ENCODE data around the gene CTIF. TPM values are rescaled to one million over a fixed set of nuclear protein-coding genes. Genes with fewer than 3 reads are reported as not detected.
A peak's percentile ranks its signal among the peaks of the same experiment; 100 is the strongest.

The CTIF gene
- polyA plus RNA-seq, 1 of the 3 experiments (the other 2 are of a cell fraction), result 47.2 TPM

DNA sequence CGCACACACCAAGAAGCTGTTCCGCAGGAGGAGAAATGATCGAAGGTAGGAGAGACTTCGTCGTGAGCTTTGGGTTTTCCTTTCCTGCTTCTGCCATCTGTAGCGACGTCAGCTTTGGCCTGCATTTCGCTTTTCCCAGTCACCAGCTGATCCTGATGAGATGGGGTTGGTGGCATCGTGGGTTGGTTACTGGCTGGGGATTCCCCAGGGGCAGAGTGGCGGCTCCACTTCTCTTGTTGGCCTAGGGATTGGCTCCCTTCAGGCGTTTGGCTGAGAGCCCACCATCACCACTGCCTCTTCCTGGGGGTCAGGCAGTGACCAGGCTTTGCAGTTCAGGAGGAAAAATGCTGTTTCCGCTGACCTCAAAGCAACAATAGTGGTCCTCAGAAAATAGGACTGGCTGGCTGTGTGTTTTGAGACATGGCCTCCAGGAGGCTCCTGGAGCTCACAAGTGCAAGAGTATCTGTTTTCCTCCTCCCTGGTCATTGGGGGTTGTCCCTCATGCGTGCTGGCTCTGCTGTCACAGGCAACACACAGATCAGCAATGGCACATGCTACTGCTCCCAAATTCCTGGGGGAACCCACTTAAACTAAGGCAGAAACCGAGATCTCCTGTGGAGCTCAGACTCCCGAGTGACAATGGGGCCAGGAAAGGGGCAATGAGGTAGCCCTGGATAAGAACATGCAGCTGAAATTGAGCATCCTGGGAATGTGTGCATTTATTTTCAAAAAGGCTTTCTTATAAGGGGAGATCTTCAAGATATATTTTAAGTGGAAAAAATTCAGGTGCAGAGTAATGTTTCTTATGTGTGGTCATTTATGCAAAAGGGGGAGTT is 173.0 kb downstream of the CTIF start:
- no peak overlapping the region for H2AFZ ChIP-seq (ENCODE audit: low read depth)
- H3K4me1 ChIP-seq (ENCODE audit: control insufficient read depth in 1 of 2, insufficient read depth in 2 of 2, low read depth in 1 of 2, low read length in 1 of 2), result peaks cover 0 to 29% of the 10 kb centered on the region in 2 experiments; a peak in 2 of 4 replicates
- peaks cover 44% of the 10 kb centered on the region; the same call in 1 of the 2 replicates for H3K79me2 ChIP-seq (ENCODE audit: insufficient read depth)
- DNase-seq, result peak; percentile 85
- no peak overlapping the region for H3K4me3 ChIP-seq (ENCODE audit: low read depth in 2 of 2, low read length in 1 of 2)
- POLR2A ChIA-PET, result no interaction called here
- H3K27me3 ChIP-seq (ENCODE audit: insufficient read depth), result no peaks in the 10 kb centered on the region
- H3K9me3 ChIP-seq, result no peaks in the 10 kb centered on the region
- H3K36me3 ChIP-seq (replicated peaks in 1 of 2; ENCODE audit: control insufficient read depth in 1 of 2, insufficient read depth in 2 of 2, low read length in 1 of 2), result peaks cover 9 to 31% of the 10 kb centered on the region in 2 experiments
- peaks cover 10% of the 10 kb centered on the region; the same call in 1 of the 2 replicates for H4K20me1 ChIP-seq (ENCODE audit: insufficient read depth)
- WGBS (ENCODE audit: low lambda C conversion rate), result 88% methylated on average over 14 of the region's 15 CpGs
- no peak overlapping the region for H3K27ac ChIP-seq (ENCODE audit: low read depth in 2 of 2, low read length in 1 of 2)
- no peaks in the 10 kb centered on the region for H3K9me2 ChIP-seq
- CTCF ChIA-PET, result interaction anchor here (0.6 to 2.9 kb wide), 39 partner anchors 9 to 527 kb away, joined by 3 to 13 read pairs (median 4); no protein-coding TSS in a partner anchor
- H3F3A ChIP-seq (replicated peaks; ENCODE audit: insufficient read depth), result no peaks in the 10 kb centered on the region
- H3K4me2 ChIP-seq, result no peak overlapping the region
- H3K9ac ChIP-seq, result no peak overlapping the region
- TF ChIP-seq GATA2 (CRISPR knock-in tag; IDR thresholded peaks at IDR 0.05) (no peak), CHD2 (IDR thresholded peaks at IDR 0.05; ENCODE audit: low read length, partially characterized antibody) (no peak), RAD21 (IDR thresholded peaks at IDR 0.05; ENCODE audit: low read length) (peak; percentile 91), MXI1 (IDR thresholded peaks at IDR 0.05; ENCODE audit: low read depth, low read length) (peak; percentile 80), TAF1 (IDR thresholded peaks at IDR 0.05; ENCODE audit: borderline replicate concordance, low read depth, low read length) (no peak), SMC3 (IDR thresholded peaks at IDR 0.05; ENCODE audit: low read depth, low read length) (peak; percentile 88), POLR2AphosphoS5 (IDR thresholded peaks at IDR 0.05; ENCODE audit: low read depth, low read length) (no peak), EZH2phosphoT487 (IDR thresholded peaks at IDR 0.05; ENCODE audit: borderline replicate concordance, low read depth) (no peak), NRF1 (IDR thresholded peaks at IDR 0.05; ENCODE audit: low read depth, low read length) (no peak), TEAD4 (IDR thresholded peaks at IDR 0.05; ENCODE audit: borderline replicate concordance, insufficient read depth) (no peak), FOXJ3 (CRISPR knock-in tag; IDR thresholded peaks at IDR 0.05) (no peak), RCOR1 (IDR thresholded peaks at IDR 0.05; ENCODE audit: low read length) (no peak), TCF12 (IDR thresholded peaks at IDR 0.05) (no peak), JUND (IDR thresholded peaks at IDR 0.05) (no peak), RXRA (IDR thresholded peaks at IDR 0.05; ENCODE audit: borderline replicate concordance, low read depth) (no peak), SIN3A (IDR thresholded peaks at IDR 0.05; ENCODE audit: borderline replicate concordance, low read depth, low read length) (no peak), RFX5 (IDR thresholded peaks at IDR 0.05; ENCODE audit: low read length) (no peak), ELF1 (IDR thresholded peaks at IDR 0.05) (no peak)
- TF ChIP-seq, protein P1, sequence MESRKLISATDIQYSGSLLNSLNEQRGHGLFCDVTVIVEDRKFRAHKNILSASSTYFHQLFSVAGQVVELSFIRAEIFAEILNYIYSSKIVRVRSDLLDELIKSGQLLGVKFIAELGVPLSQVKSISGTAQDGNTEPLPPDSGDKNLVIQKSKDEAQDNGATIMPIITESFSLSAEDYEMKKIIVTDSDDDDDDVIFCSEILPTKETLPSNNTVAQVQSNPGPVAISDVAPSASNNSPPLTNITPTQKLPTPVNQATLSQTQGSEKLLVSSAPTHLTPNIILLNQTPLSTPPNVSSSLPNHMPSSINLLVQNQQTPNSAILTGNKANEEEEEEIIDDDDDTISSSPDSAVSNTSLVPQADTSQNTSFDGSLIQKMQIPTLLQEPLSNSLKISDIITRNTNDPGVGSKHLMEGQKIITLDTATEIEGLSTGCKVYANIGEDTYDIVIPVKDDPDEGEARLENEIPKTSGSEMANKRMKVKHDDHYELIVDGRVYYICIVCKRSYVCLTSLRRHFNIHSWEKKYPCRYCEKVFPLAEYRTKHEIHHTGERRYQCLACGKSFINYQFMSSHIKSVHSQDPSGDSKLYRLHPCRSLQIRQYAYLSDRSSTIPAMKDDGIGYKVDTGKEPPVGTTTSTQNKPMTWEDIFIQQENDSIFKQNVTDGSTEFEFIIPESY (IDR thresholded peaks at IDR 0.05; ENCODE audit: borderline replicate concordance, low read depth), result no peak
- TF ChIP-seq, protein P2, sequence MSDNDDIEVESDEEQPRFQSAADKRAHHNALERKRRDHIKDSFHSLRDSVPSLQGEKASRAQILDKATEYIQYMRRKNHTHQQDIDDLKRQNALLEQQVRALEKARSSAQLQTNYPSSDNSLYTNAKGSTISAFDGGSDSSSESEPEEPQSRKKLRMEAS (IDR thresholded peaks at IDR 0.05; ENCODE audit: low read depth), result no peak
- TF ChIP-seq, protein P3, sequence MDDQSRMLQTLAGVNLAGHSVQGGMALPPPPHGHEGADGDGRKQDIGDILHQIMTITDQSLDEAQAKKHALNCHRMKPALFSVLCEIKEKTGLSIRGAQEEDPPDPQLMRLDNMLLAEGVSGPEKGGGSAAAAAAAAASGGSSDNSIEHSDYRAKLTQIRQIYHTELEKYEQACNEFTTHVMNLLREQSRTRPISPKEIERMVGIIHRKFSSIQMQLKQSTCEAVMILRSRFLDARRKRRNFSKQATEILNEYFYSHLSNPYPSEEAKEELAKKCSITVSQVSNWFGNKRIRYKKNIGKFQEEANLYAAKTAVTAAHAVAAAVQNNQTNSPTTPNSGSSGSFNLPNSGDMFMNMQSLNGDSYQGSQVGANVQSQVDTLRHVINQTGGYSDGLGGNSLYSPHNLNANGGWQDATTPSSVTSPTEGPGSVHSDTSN (IDR thresholded peaks at IDR 0.05), result no peak
- TF ChIP-seq, protein P4, sequence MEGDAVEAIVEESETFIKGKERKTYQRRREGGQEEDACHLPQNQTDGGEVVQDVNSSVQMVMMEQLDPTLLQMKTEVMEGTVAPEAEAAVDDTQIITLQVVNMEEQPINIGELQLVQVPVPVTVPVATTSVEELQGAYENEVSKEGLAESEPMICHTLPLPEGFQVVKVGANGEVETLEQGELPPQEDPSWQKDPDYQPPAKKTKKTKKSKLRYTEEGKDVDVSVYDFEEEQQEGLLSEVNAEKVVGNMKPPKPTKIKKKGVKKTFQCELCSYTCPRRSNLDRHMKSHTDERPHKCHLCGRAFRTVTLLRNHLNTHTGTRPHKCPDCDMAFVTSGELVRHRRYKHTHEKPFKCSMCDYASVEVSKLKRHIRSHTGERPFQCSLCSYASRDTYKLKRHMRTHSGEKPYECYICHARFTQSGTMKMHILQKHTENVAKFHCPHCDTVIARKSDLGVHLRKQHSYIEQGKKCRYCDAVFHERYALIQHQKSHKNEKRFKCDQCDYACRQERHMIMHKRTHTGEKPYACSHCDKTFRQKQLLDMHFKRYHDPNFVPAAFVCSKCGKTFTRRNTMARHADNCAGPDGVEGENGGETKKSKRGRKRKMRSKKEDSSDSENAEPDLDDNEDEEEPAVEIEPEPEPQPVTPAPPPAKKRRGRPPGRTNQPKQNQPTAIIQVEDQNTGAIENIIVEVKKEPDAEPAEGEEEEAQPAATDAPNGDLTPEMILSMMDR (IDR thresholded peaks at IDR 0.05), result peak; percentile 64
- TF ChIP-seq, protein P5, sequence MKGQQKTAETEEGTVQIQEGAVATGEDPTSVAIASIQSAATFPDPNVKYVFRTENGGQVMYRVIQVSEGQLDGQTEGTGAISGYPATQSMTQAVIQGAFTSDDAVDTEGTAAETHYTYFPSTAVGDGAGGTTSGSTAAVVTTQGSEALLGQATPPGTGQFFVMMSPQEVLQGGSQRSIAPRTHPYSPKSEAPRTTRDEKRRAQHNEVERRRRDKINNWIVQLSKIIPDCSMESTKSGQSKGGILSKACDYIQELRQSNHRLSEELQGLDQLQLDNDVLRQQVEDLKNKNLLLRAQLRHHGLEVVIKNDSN (IDR thresholded peaks at IDR 0.05; ENCODE audit: borderline replicate concordance, low read depth), result no peak
- TF ChIP-seq, protein P6, sequence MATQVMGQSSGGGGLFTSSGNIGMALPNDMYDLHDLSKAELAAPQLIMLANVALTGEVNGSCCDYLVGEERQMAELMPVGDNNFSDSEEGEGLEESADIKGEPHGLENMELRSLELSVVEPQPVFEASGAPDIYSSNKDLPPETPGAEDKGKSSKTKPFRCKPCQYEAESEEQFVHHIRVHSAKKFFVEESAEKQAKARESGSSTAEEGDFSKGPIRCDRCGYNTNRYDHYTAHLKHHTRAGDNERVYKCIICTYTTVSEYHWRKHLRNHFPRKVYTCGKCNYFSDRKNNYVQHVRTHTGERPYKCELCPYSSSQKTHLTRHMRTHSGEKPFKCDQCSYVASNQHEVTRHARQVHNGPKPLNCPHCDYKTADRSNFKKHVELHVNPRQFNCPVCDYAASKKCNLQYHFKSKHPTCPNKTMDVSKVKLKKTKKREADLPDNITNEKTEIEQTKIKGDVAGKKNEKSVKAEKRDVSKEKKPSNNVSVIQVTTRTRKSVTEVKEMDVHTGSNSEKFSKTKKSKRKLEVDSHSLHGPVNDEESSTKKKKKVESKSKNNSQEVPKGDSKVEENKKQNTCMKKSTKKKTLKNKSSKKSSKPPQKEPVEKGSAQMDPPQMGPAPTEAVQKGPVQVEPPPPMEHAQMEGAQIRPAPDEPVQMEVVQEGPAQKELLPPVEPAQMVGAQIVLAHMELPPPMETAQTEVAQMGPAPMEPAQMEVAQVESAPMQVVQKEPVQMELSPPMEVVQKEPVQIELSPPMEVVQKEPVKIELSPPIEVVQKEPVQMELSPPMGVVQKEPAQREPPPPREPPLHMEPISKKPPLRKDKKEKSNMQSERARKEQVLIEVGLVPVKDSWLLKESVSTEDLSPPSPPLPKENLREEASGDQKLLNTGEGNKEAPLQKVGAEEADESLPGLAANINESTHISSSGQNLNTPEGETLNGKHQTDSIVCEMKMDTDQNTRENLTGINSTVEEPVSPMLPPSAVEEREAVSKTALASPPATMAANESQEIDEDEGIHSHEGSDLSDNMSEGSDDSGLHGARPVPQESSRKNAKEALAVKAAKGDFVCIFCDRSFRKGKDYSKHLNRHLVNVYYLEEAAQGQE (IDR thresholded peaks at IDR 0.05; ENCODE audit: low read depth, low read length), result no peak

Measured in SK-N-SH (cell line).